ENCODE measurements around the gene RBM46. TPM values are rescaled to one million over a fixed set of nuclear protein-coding genes. Genes with fewer than 3 reads are reported as not detected.

RBM46 gene, protein sequence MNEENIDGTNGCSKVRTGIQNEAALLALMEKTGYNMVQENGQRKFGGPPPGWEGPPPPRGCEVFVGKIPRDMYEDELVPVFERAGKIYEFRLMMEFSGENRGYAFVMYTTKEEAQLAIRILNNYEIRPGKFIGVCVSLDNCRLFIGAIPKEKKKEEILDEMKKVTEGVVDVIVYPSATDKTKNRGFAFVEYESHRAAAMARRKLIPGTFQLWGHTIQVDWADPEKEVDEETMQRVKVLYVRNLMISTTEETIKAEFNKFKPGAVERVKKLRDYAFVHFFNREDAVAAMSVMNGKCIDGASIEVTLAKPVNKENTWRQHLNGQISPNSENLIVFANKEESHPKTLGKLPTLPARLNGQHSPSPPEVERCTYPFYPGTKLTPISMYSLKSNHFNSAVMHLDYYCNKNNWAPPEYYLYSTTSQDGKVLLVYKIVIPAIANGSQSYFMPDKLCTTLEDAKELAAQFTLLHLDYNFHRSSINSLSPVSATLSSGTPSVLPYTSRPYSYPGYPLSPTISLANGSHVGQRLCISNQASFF
- total RNA-seq = not detected in 2 replicates
- not detected for polyA plus RNA-seq (2012)

DNA sequence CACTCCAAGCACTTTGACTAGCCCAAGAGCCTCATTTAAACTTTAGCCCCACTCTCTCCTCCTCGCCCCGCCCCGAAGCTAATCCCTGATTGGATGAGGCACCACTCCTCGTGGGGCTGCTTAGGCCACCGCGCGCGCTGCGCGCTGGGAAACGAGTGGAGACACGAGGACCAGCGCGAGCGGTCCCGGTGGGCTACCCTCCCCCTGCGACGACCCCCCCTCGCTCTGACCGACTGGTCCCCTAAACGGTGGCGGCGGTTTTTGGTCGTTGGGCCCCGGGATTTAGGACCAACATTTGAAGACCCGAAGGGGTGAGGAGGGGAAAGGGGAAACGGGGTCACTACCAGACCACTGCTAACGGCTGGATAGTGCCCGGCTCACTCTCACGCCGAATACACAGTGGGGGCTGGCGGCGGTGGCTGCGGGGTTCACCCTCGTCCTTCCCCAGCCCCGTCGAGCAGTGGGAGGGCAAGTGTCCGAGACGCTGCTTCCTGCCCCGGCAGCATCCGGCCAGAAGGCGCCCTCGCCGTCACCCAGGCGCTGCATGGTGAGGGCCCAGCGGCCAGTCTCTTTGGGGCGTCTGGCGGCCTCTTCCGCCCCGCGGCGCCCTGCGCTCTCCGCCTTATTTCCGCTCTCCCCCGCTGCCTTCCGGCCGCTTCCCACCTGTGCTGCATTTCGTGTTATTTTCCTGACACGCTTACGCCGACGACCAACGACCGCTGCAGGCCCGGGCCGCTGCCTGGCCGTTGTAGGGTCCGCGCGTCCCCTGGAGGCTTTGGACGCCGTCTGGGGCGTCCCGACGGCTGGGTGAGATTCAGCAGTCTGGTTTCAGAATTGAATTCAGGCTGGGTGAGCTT, at the start of gene RBM46:
TSS of gene RBM46 (plus strand) at position 147 of the 857 bp plus-strand sequence. CDS start 15,481 bp downstream, outside the sequence.
- DNase-seq (ENCODE audit: low read depth) = no peak

GRCh38 chr4:154731756-154732155, 49.3 kb upstream of the RBM46 start:
- no peak for DNase-seq (ENCODE audit: low read depth)

DNA sequence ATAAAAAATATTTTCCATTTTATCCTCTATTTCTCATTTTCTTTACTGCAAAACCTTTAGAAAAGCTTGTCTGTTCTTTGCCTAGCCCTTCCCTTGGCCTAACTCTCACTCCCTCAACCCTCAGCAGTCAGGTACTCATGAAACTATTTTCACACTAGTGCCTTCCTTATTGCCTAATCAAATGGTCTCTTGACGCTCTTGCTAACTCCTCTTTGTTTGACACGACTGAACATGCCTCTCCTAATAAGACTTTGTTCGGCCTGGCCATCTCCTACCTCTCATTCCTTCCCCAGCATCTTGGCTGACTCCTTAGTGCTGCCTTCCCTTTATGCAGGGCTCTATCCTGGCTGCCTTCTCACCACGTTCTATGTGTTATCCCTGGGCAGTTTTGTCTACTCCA, 48.4 kb upstream of the RBM46 start:
- DNase-seq (ENCODE audit: low read depth) = no peak

DNA sequence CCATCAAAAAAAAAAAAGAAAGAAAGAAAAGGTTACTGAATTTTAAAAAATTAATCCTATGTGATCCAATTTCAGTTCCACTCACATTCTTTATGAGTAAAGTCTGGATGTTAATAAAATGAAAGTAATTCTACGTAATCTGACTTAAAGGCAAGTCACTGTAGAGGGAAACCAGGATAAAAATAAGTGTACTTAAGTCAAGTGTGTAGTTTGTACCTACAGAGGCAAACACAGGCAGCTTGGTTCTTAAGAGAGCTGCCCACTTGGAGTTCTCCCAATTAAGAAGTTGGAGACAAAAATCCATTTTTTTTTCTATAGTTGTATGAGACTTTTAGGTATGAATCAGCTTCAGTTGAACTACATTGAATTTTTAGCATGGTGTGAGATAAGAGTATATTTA, 44.3 kb upstream of the RBM46 start:
- DNase-seq (ENCODE audit: low read depth) = no peak

DNA sequence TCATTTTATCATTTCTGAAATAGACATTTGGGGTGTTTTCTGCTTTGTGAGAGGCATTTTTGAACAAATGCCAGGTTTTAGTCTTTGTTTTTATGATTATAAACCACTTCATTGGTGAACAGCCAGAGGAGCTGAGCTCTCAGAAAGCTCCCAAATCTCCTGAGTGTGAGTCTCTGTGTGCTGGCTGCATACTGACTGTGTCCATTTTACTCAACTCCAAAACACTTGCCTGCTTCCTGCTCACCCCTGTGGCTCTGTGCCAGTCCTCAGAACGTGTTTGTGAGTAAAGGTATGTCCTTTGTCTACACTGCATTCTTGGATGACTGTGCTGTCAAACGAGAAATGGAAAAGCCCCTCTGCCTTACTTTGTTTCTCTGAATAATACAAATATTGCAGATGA, 42.6 kb upstream of the RBM46 start:
- no peak for DNase-seq (ENCODE audit: low read depth)

- no peak for DNase-seq (ENCODE audit: low read depth)
Observed at GRCh38 chr4:154739111-154739510, 42.0 kb upstream of the RBM46 start.

GRCh38 chr4:154740462-154740861, 40.6 kb upstream of the RBM46 start:
- DNase-seq (ENCODE audit: low read depth) = no peak

GRCh38 chr4:154741131-154741665, 39.9 kb upstream of the RBM46 start:
- DNase-seq (ENCODE audit: low read depth) = no peak

DNA sequence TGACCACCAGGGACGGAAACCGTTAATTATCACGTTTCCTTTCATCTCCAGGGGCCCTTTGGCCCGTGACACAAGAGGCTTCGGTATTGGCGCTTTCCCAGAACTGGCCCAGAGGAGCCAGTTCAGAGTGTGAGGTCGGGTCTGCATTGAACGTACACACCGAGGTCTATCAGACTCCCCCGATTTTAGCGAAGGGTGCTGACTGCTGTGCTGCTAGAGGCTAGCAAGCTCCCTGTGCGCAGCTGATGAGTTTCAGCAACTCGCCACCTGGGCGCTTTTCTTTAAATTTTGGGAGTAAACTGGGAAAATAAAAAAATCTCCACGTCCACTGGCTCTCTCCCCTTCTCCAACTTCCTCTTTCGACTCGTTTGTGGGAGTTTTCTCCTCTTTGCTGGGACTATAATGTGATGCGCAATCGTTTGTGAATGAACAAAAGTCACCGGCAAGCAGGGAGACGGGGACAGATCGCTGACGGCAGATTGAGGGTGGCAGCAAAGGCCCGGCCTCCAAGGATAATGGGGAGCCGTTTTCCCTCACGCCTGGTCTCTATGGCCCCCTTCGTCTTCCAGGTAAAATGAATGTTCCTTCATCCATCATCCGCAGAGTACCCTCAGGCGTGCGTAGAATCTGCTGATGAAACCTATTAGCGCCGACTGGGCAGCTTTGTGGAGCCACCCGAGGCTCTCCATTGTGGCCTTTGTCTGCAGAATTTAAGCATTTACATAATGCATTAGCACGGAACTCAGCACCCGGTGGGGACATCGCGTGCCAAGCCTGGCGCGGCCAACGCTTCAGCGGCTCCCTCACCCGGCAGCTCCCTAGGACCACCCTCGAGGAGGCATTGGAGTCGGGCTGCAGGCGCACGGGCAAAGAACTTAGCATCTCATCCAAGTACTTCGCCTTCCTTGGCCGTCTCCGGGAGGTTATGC, 38.9 kb upstream of the RBM46 start:
- peak; percentile 1 for DNase-seq (ENCODE audit: low read depth)

DNA sequence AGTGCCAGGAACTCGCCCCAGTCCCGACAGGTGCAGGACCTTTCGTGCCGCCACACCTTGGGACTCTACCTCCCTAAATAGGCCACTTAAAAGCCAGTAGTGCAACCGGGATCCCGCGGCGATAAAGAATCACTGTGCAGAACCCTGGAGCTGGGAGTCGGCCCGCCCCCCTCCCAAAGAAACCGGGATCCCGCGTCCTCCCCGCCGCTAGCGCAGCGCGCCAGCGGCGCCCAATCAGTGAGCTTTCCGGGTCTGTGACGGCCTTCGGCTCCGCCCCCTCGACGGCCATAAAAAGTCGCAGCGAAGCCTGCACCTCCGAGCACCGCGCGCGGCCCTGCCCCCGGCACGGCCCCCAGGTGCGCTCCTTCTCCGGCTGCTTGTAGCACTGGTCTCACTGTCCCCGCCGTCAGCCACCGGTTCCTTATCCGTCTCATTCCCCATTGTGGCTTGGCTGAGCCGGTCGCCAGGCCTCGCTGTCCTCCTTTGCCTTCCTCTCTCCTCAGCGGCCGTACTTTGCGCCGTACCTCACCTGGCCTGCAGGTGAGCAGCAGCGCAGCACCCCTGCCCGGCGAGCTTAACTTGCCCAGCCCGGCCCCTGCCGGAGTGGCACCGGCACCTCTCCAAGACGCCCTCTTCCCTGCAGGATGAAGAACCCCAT, 37.3 kb upstream of the RBM46 start, which contains the start of gene LRAT:
TSS of gene LRAT (plus strand) at position 318 of the 658 bp plus-strand sequence. CDS start at position 645, 327 bp downstream.
- no peak for DNase-seq (ENCODE audit: low read depth)

DNA sequence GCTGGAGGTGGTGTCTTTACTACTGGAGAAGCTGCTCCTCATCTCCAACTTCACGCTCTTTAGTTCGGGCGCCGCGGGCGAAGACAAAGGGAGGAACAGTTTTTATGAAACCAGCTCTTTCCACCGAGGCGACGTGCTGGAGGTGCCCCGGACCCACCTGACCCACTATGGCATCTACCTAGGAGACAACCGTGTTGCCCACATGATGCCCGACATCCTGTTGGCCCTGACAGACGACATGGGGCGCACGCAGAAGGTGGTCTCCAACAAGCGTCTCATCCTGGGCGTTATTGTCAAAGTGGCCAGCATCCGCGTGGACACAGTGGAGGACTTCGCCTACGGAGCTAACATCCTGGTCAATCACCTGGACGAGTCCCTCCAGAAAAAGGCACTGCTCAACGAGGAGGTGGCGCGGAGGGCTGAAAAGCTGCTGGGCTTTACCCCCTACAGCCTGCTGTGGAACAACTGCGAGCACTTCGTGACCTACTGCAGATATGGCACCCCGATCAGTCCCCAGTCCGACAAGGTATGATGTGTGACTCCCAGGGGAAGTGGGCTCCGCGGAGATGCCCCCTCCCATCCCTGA, 36.6 kb upstream of the RBM46 start:
- DNase-seq (ENCODE audit: low read depth) = no peak

GRCh38 chr4:154757713-154758112, 23.4 kb upstream of the RBM46 start:
- DNase-seq (ENCODE audit: low read depth) = no peak

- no peak for DNase-seq (ENCODE audit: low read depth)
Observed at GRCh38 chr4:154760895-154761294, 20.2 kb upstream of the RBM46 start.

GRCh38 chr4:154778264-154778663, 2.8 kb upstream of the RBM46 start:
- no peak for DNase-seq (ENCODE audit: low read depth)

DNA sequence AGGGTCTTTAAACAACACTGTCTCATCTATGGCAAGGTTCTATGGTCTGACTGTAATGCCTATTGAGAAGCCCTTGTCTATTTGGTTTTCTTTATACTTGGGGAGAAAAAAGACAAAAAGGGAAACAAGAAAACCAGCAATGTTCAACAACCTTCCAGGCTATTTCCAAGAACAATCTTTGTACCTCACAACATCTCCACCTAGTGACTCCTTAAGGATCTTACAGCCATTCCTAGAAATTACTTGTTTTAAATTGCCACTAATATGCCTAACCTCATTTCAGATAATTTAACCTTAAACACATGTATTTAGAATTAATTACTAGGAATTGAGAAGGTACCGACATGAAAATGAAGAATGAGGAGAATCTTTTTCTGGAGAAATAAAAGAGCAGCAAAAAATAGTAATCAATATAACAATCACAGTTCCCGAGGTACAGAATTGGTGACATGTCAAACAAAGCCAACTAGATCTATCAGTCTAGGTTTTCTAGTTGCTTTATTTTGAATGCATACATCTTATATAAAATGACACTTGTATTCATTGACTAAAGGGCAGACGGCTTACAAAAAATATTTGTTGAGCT, 1.6 kb upstream of the RBM46 start:
- peak; percentile 29 for DNase-seq (ENCODE audit: low read depth)

DNA sequence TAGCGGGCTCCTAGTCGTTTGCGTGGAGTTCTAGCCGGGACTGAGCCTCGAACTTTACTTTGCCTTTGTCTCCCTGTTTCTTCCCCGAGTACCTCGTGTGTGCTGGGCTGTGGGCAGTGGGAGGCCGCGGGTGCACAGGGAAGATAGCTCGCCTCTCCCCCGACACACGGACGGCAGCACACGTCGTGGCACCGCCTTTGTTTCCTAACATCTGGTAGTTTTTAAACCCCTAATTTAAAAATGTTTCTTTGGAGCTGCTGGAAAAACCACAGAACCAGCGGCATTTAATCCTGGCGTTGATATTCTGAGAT, 866 bp downstream of the RBM46 start:
- DNase-seq (ENCODE audit: low read depth) = no peak

DNA sequence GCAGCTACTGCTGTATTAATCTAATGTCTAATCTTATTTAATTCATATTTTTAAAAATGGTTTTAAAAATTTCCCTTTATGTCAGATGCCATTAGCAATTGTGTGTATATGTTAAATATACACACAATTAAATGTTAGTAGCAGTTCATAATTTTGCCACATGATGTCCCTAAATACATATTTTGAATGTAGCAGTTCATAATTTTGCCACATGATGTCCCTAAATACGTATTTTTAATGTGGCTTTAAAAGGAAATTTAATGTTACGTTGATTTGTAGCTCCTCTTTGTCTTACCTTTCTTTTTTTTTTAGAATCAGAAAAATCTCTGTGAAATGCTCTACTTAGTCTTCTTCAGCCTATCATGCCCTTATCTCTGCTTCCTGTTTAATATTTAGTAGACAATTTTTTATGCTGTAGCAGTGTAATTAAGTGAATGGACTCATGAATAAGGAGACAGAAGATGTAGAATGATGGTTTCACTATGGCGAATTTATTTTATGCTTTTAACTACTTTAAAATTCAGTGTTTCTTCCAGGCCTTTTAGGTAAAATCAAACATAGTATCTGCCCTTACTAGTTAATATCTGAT, 26.1 kb downstream of the RBM46 start:
- peak; percentile 48 for DNase-seq (ENCODE audit: low read depth)

- DNase-seq (ENCODE audit: low read depth) = no peak
Observed at GRCh38 chr4:154818230-154818629, 37.2 kb downstream of the RBM46 start.

DNA sequence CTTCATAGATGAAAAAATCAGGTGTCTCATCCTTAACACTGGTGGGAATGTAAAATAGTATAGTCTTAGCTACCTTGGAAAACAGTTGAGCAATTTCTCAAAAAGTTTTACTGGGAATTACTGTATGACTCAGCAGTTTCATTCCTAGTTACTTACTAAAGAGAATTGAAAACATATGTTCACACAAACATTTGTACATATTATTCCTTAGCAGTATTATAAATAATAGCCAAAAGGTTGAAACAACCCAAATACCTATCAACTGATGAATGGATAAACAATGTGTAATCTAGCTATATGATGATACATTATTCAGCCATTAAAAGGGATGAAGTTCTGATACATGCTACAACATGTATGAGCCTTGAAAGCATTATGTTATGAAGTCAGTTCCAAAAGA, 41.7 kb downstream of the RBM46 start:
- no peak for DNase-seq (ENCODE audit: low read depth)
